Smooth muscle cell (in vitro differentiated cells): ENCODE results near the gene SLC44A4. TPM values are rescaled to one million over a fixed set of nuclear protein-coding genes. Genes with fewer than 3 reads are reported as not detected.
A peak's percentile ranks its signal among the peaks of the same experiment; 100 is the strongest.
"Not testable (repeated sequence)": the region's sequence is repeated elsewhere in the genome, so short reads cannot be mapped to it uniquely, and the experiment has no call there.

ENCODE experiments used
- DNase-seq: peaks from one replicate; lab custom pipeline; 2025; ENCODE audit not compliant: unreplicated experiment; lab: John Stamatoyannopoulos, UW
- H2AFZ ChIP-seq: fragments of 200-600 bp; sonication (generic); 2 replicates; pipeline ENCODE4 v1.6.0; 2016; ENCODE audit warnings: antibody characterized with exemption, low read depth, mild to moderate bottlenecking
- H3F3A ChIP-seq: fragments of 200-600 bp; sonication (generic); 2 replicates; pipeline ENCODE4 v1.6.0; 2017; ENCODE audit warnings: antibody characterized with exemption, low read depth
- H3K27ac ChIP-seq: fragments of 200-600 bp; sonication (generic); 2 replicates; pipeline ENCODE4 v1.5.1; 2016; ENCODE audit warnings: low read depth, mild to moderate bottlenecking
- H3K27me3 ChIP-seq: fragments of 200-600 bp; sonication (generic); 2 replicates; pipeline ENCODE4 v1.6.1; 2016; ENCODE audit warnings: low read depth, mild to moderate bottlenecking
- H3K36me3 ChIP-seq: fragments of 200-600 bp; sonication (generic); 2 replicates; pipeline ENCODE4 v1.5.1; 2016; ENCODE audit warnings: low read depth
- H3K4me1 ChIP-seq: fragments of 200-600 bp; sonication (generic); 2 replicates; pipeline ENCODE4 v1.5.1; 2016; ENCODE audit warnings: low read depth
- H3K4me2 ChIP-seq: fragments of 200-600 bp; sonication (generic); 2 replicates; pipeline ENCODE4 v1.6.0; 2016; ENCODE audit warnings: mild to moderate bottlenecking
- H3K4me3 ChIP-seq: fragments of 200-600 bp; sonication (generic); 2 replicates; pipeline ENCODE4 v1.5.1; 2016; ENCODE audit warnings: mild to moderate bottlenecking
- H3K79me2 ChIP-seq: fragments of 200-600 bp; sonication (generic); 2 replicates; pipeline ENCODE4 v1.6.0; 2016; ENCODE audit warnings: low read depth, mild to moderate bottlenecking
- H3K9ac ChIP-seq: fragments of 200-600 bp; sonication (generic); 2 replicates; pipeline ENCODE4 v1.6.0; 2016; ENCODE audit warnings: low read depth
- H3K9me3 ChIP-seq: fragments of 200-600 bp; sonication (generic); replicated peaks from 2 replicates; pipeline ENCODE4 v1.5.1; 2016; ENCODE audit warnings: low read depth
- H4K20me1 ChIP-seq: fragments of 200-600 bp; sonication (generic); 2 replicates; pipeline ENCODE4 v1.6.0; 2016; ENCODE audit warnings: low read depth
- CTCF ChIP-seq: fragments of 200-600 bp; sonication (generic); IDR thresholded peaks from 2 replicates; pipeline ENCODE4 v1.5.1; 2017; ENCODE audit warnings: borderline replicate concordance, mild to moderate bottlenecking, antibody characterized with exemption; ENCODE audit not compliant: insufficient read depth, poor library complexity, severe bottlenecking
- WGBS: methylation state at CpG from one replicate; pipeline ENCODE4 v1.1.7; 2016; ENCODE audit warnings: low lambda C conversion rate; 5-methylcytosine and 5-hydroxymethylcytosine counted together
- polyA plus RNA-seq: library from polyadenylated mRNA; unstranded; fragments of >200 nt; fragmentation: Nextera tagmentation; extraction: Ambion mirVana; gene quantifications from 2 replicates; pipeline ENCODE4 v1.2.1, GENCODE V29; 2016
- total RNA-seq: library from RNA; depleted of rRNA; stranded (reverse); fragments of >200 nt; gene quantifications from 2 replicates; pipeline ENCODE4 v1.2.3, GENCODE V29; 2014

The SLC44A4 gene
- total and polyA plus RNA-seq, 2 experiments from 2014 or later, result 0.30 to 0.85 TPM

- H3K9me3 ChIP-seq, result no peaks in the 10 kb centered on the region
- no peak overlapping the region for H2AFZ ChIP-seq
- WGBS, result 90% methylated on average over 21 of the region's 21 CpGs
- DNase-seq, result no peak
- no peak overlapping the region for H3K4me3 ChIP-seq
- no peak for TF ChIP-seq CTCF
- H3K36me3 ChIP-seq, result no peaks in the 10 kb centered on the region
- peaks cover 10% of the 10 kb centered on the region for H3K79me2 ChIP-seq
- no peaks in the 10 kb centered on the region for H3K27me3 ChIP-seq
- no peaks in the 10 kb centered on the region for H3F3A ChIP-seq
- H3K9ac ChIP-seq, result no peak overlapping the region
- no peaks in the 10 kb centered on the region for H4K20me1 ChIP-seq
- H3K4me1 ChIP-seq, result peaks cover 11% of the 10 kb centered on the region
- no peak overlapping the region for H3K4me2 ChIP-seq
- H3K27ac ChIP-seq, result no peak overlapping the region
These were observed 13.3 kb downstream of the SLC44A4 start for GRCh38 chr6:31865205-31866118.

GRCh38 chr6:31864818-31865204 is 14.0 kb downstream of the SLC44A4 start:
- no peak overlapping the region for H3K27ac ChIP-seq
- no peak overlapping the region for H3K9ac ChIP-seq
- TF ChIP-seq CTCF, result no peak
- no peaks in the 10 kb centered on the region for H3K27me3 ChIP-seq
- no peaks in the 10 kb centered on the region for H3F3A ChIP-seq
- H3K36me3 ChIP-seq, result no peaks in the 10 kb centered on the region
- peaks cover 11% of the 10 kb centered on the region for H3K4me1 ChIP-seq
- WGBS, result 95% methylated on average over 8 of the region's 8 CpGs
- H3K9me3 ChIP-seq, result no peaks in the 10 kb centered on the region
- H2AFZ ChIP-seq, result no peak overlapping the region
- DNase-seq, result no peak
- H3K4me3 ChIP-seq, result no peak overlapping the region
- H4K20me1 ChIP-seq, result no peaks in the 10 kb centered on the region
- no peak overlapping the region for H3K4me2 ChIP-seq
- H3K79me2 ChIP-seq, result peaks cover 10% of the 10 kb centered on the region

GRCh38 chr6:31864123-31864562 is 14.7 kb downstream of the SLC44A4 start:
- H3K27ac ChIP-seq, result peak overlapping the region; percentile 92
- not testable (repeated sequence) for DNase-seq, H3F3A ChIP-seq, H3K36me3 ChIP-seq, H3K9me3 ChIP-seq, H3K27me3 ChIP-seq, H4K20me1 ChIP-seq
- peak overlapping the region; percentile 87 for H2AFZ ChIP-seq
- peaks cover 11% of the 10 kb centered on the region for H3K4me1 ChIP-seq
- peaks cover 10% of the 10 kb centered on the region for H3K79me2 ChIP-seq
- peak overlapping the region; percentile 68 for H3K4me3 ChIP-seq
- 41% methylated on average over 9 of the region's 16 CpGs for WGBS
- peak overlapping the region; percentile 80 for H3K9ac ChIP-seq
- peak overlapping the region; percentile 86 for H3K4me2 ChIP-seq

- Histone ChIP-seq H3K4me3 (peak within 1 kb of the TSS; percentile 80), H4K20me1 (no peaks in the 10 kb centered on the region), H3K4me2 (peak within 1 kb of the TSS; percentile 90), H3K36me3 (peaks cover 3% of the 10 kb centered on the region), H3K4me1 (peaks cover 11% of the 10 kb centered on the region), H3K79me2 (peaks cover 10% of the 10 kb centered on the region), H2AFZ (peak within 1 kb of the TSS; percentile 87), H3K27me3 (no peaks in the 10 kb centered on the region), H3F3A (no peaks in the 10 kb centered on the region), H3K27ac (peak within 1 kb of the TSS; percentile 92), H3K9ac (peak within 1 kb of the TSS; percentile 91), H3K9me3 (no peaks in the 10 kb centered on the region)
- WGBS, result 1% methylated on average over 63 of the region's 64 CpGs
- no peak for TF ChIP-seq CTCF
- peak; percentile 96 for DNase-seq
These were observed 16.2 kb downstream of the SLC44A4 start, which contains the start of gene NEU1 for GRCh38 chr6:31862344-31863235. Gene NEU1 (minus strand): TSS chr6:31862821. CDS start chr6:31862776, 45 bp downstream.
